OCI-LY1 (cell line): ENCODE data around the gene MMP23B.

ENCODE experiments used
- CTCF ChIP-seq: fragments of 200-600 bp; sonication (generic), shearing (Covaris generic); IDR thresholded peaks from 2 replicates; pipeline ENCODE4 v1.5.1; 2017; ENCODE audit warnings: mild to moderate bottlenecking, antibody characterized with exemption, low read length, moderate library complexity, mixed read lengths
- EZH2 ChIP-seq: fragments of 200-600 bp; sonication (generic), shearing (Covaris generic); IDR thresholded peaks from 2 replicates; pipeline ENCODE4 v1.8.0; 2017; ENCODE audit warnings: borderline replicate concordance, mixed run types, mild to moderate bottlenecking, antibody characterized with exemption, low read length, moderate library complexity, mixed read lengths

GRCh38 chr1:1609822-1610485 lies 22.0 kb upstream of the MMP23B start:
- TF ChIP-seq CTCF (no peak), EZH2 (no peak)
